B cell (primary cell): Measurements from ENCODE around the gene MYCBPAP. TPM values are rescaled to one million over a fixed set of nuclear protein-coding genes. Genes with fewer than 3 reads are reported as not detected.

ENCODE experiments used
- ATAC-seq: fragments of 200-7000 bp; cut with Tn5 transposase; one replicate; pipeline ENCODE4 v1.10.0; 2021; ENCODE audit warnings: low read depth, mild to moderate bottlenecking, moderate number of reproducible peaks, moderate library complexity
- CTCF ChIA-PET: fragments of 350-600 bp; sonication (Branson Sonifier 250); formaldehyde crosslinking; loops from one replicate; lab custom pipeline; 2021; ENCODE audit warnings: antibody characterized with exemption, inconsistent platforms; lab: Charles Lee
- POLR2A ChIA-PET: fragments of 350-600 bp; sonication (Branson Sonifier 250); formaldehyde crosslinking; loops from one replicate; lab custom pipeline; 2021; ENCODE audit warnings: antibody characterized with exemption; lab: Charles Lee
- DNase-seq: peaks from one replicate; pipeline ENCODE4 v3.0.0; 2013
- H2AFZ ChIP-seq: 2 replicates; pipeline ENCODE4 v1.6.1; 2012; ENCODE audit warnings: mild to moderate bottlenecking, low read depth, low read length; ENCODE audit not compliant: insufficient read depth, poor library complexity, severe bottlenecking
- H3K27ac ChIP-seq, 2 donors: 1 replicate in 1 of 2; 2 replicates in 1 of 2; pipeline ENCODE4 v1.5.1; 2012 to 2013; ENCODE audit warnings: low read length in 2 of 2, mild to moderate bottlenecking in 2 of 2, moderate library complexity in 1 of 2
- H3K27me3 ChIP-seq, 4 experiments: fragments of 200-600 bp in 1 of 4; sonication (generic) in 1 of 4; replicated peaks in 1 of 4; 1 replicate in 2 of 4; 2 replicates in 2 of 4; pipeline versions ENCODE4 v1.6.1 to v1.7.0; 2013 to 2016; ENCODE audit warnings: low read length in 3 of 4, mild to moderate bottlenecking in 2 of 4, mixed read lengths in 1 of 4, moderate library complexity in 1 of 4; ENCODE audit not compliant: insufficient read depth in 4 of 4, control insufficient read depth in 3 of 4; ENCODE audit errors: control extremely low read depth in 1 of 4
- H3K36me3 ChIP-seq, 2 experiments: replicated peaks in 1 of 2; 1 replicate in 1 of 2; 2 replicates in 1 of 2; pipeline versions ENCODE4 v1.6.1 to v1.7.1; 2013; ENCODE audit warnings: low read length in 1 of 2; ENCODE audit not compliant: insufficient read depth in 2 of 2, control insufficient read depth in 1 of 2; ENCODE audit errors: control extremely low read depth in 1 of 2, extremely low read depth in 1 of 2
- H3K4me1 ChIP-seq, 2 donors: fragments of 200-600 bp in 1 of 2; sonication (generic) in 1 of 2; 1 replicate in 1 of 2; 2 replicates in 1 of 2; pipeline versions ENCODE4 v1.5.1 to v1.6.1; 2013 to 2017; ENCODE audit warnings: low read length in 2 of 2; ENCODE audit not compliant: control insufficient read depth in 2 of 2, insufficient read depth in 2 of 2
- H3K4me2 ChIP-seq: replicated peaks from 2 replicates; pipeline ENCODE3; 2012; ENCODE audit warnings: mild to moderate bottlenecking, low read depth, low read length; ENCODE audit not compliant: poor library complexity, severe bottlenecking
- H3K4me3 ChIP-seq, 5 experiments: fragments of 200-600 bp in 1 of 5; sonication (generic) in 1 of 5; 1 replicate in 3 of 5; 2 replicates in 2 of 5; pipeline versions ENCODE4 v1.5.1 to v1.7.0; 2011 to 2016; ENCODE audit warnings: low read length in 4 of 5, mild to moderate bottlenecking in 4 of 5, low read depth in 2 of 5, control low read depth in 1 of 5, moderate library complexity in 1 of 5; ENCODE audit not compliant: insufficient read depth in 1 of 5; ENCODE audit errors: control extremely low read depth in 1 of 5, extremely low read depth in 1 of 5
- H3K79me2 ChIP-seq: fragments of 200-600 bp; sonication (generic); one replicate; pipeline ENCODE4 v1.6.0; 2016; ENCODE audit warnings: low read length; ENCODE audit not compliant: control insufficient read depth, insufficient read depth
- H3K9ac ChIP-seq: fragments of 200-600 bp; sonication (generic); 2 replicates; pipeline ENCODE4 v1.6.1; 2017; ENCODE audit warnings: mild to moderate bottlenecking, low read length, moderate library complexity
- H3K9me3 ChIP-seq, 3 donors: one replicate each; pipeline versions ENCODE4 v1.6.1 to v1.7.1; 2013; ENCODE audit warnings: low read length in 2 of 3; ENCODE audit not compliant: control insufficient read depth in 2 of 3, insufficient read depth in 1 of 3; ENCODE audit errors: control extremely low read depth in 1 of 3
- H4K20me1 ChIP-seq: 2 replicates; pipeline ENCODE4 v1.6.0; 2012; ENCODE audit warnings: mild to moderate bottlenecking, low read length; ENCODE audit not compliant: insufficient read depth, control insufficient read depth, poor library complexity, severe bottlenecking
- H3K27ac Mint-ChIP-seq: one replicate; pipeline ENCODE4 v1.8.0; 2021; ENCODE audit warnings: mixed read lengths
- H3K27me3 Mint-ChIP-seq: one replicate; pipeline ENCODE4 v1.8.0; 2021; ENCODE audit warnings: mixed read lengths
- H3K4me1 Mint-ChIP-seq: one replicate; pipeline ENCODE4 v1.8.0; 2021; ENCODE audit warnings: mixed read lengths
- H3K4me3 Mint-ChIP-seq: one replicate; pipeline ENCODE4 v1.8.0; 2021; ENCODE audit warnings: mixed read lengths
- H3K9me3 Mint-ChIP-seq: one replicate; pipeline ENCODE4 v1.8.0; 2022; ENCODE audit warnings: mixed read lengths; ENCODE audit not compliant: insufficient read depth
- CTCF ChIP-seq: fragments of 200-600 bp; IDR thresholded peaks from one replicate; pipeline ENCODE4 v1.8.0; 2022; ENCODE audit warnings: antibody characterized with exemption, mild to moderate bottlenecking
- EZH2 ChIP-seq: IDR thresholded peaks from 2 replicates; pipeline ENCODE4 v1.6.1; 2012; ENCODE audit warnings: borderline replicate concordance, low read depth, mild to moderate bottlenecking, moderate library complexity, low read length; ENCODE audit not compliant: insufficient read depth, poor library complexity, severe bottlenecking
- WGBS: methylation state at CpG from one replicate; pipeline ENCODE4 v1.1.5; 2013; ENCODE audit warnings: missing lambda C conversion rate; ENCODE audit not compliant: insufficient coverage; 5-methylcytosine and 5-hydroxymethylcytosine counted together
- intact Hi-C: fragments of 100-400 bp; cut with micrococcal nuclease; formaldehyde crosslinking; loops from one replicate; pipeline ENCODE4 v1.10.0; 2022
- polyA plus RNA-seq: library from polyadenylated mRNA; depleted of rRNA; stranded (reverse); fragments of >200 nt; gene quantifications from 2 replicates; pipeline ENCODE4 v1.2.3, GENCODE V29; 2012
- total RNA-seq, 2 donors: library from RNA; stranded (reverse); fragments of 120-200 nt in 1 of 2; gene quantifications; 1 replicate in 1 of 2; 2 replicates in 1 of 2; pipeline versions ENCODE4 v1.2.3 to v1.2.4, GENCODE V29; 2013 to 2022

MYCBPAP gene
- total and polyA plus RNA-seq, 2 donors (not counting 1 experiment from before 2014, with no cell fraction given), result 1.9 to 5.1 TPM

GRCh38 chr17:50570032-50570431 lies 61.8 kb downstream of the MYCBPAP start:
- H3K4me1 ChIP-seq, result peaks cover 0 to 3% of the 10 kb centered on the region in 2 donors
- 92% methylated on average over 8 of the region's 8 CpGs for WGBS
- Mint-ChIP-seq H3K4me3 (no peak overlapping the region), H3K9me3 (no peaks in the 10 kb centered on the region), H3K27me3 (peaks cover 52% of the 10 kb centered on the region), H3K27ac (no peak overlapping the region), H3K4me1 (peaks cover 7% of the 10 kb centered on the region)
- ChIA-PET CTCF (no interaction called here), POLR2A (no interaction called here)
- intact Hi-C loops, result no loop called here
- no peaks in the 10 kb centered on the region for H3K79me2 ChIP-seq
- H4K20me1 ChIP-seq, result no peaks in the 10 kb centered on the region
- H3K4me3 ChIP-seq, result no peak overlapping the region
- H3K36me3 ChIP-seq, result no peaks in the 10 kb centered on the region
- no peak overlapping the region for H3K4me2 ChIP-seq
- no peak for TF ChIP-seq EZH2
- TF ChIP-seq CTCF, result no peak
- no peaks in the 10 kb centered on the region for H3K9me3 ChIP-seq
- no peak for DNase-seq
- no peak overlapping the region for H3K27ac ChIP-seq
- no peak overlapping the region for H2AFZ ChIP-seq
- ATAC-seq, result no peak
- peaks cover 0 to 33% (median 8%) of the 10 kb centered on the region in 4 experiments for H3K27me3 ChIP-seq
- no peak overlapping the region for H3K9ac ChIP-seq

GRCh38 chr17:50570528-50570927 lies 62.3 kb downstream of the MYCBPAP start:
- peaks cover 3% of the 10 kb centered on the region for H3K4me1 Mint-ChIP-seq

More at GRCh38 chr17:50570528-50570927, 62.3 kb downstream of the MYCBPAP start:
- TF ChIP-seq CTCF (no peak), EZH2 (no peak)
- H3K79me2 ChIP-seq, result no peaks in the 10 kb centered on the region
- H3K4me2 ChIP-seq, result no peak overlapping the region
- 74% methylated on average over 7 of the region's 7 CpGs for WGBS
- CTCF ChIA-PET, result no interaction called here
- no peak overlapping the region for H3K27ac ChIP-seq
- H2AFZ ChIP-seq, result no peak overlapping the region
- intact Hi-C loops, result no loop called here
- no peak for ATAC-seq
- Mint-ChIP-seq H3K27me3 (peaks cover 53% of the 10 kb centered on the region), H3K4me3 (no peak overlapping the region), H3K27ac (no peak overlapping the region), H3K9me3 (no peaks in the 10 kb centered on the region)
- H4K20me1 ChIP-seq, result no peaks in the 10 kb centered on the region
- H3K4me1 ChIP-seq, result no peaks in the 10 kb centered on the region
- DNase-seq, result no peak
- H3K27me3 ChIP-seq, result peaks cover 0 to 28% (median 6%) of the 10 kb centered on the region in 4 experiments
- POLR2A ChIA-PET, result no interaction called here
- H3K9me3 ChIP-seq, result no peaks in the 10 kb centered on the region
- H3K36me3 ChIP-seq, result no peaks in the 10 kb centered on the region
- no peak overlapping the region for H3K4me3 ChIP-seq
- H3K9ac ChIP-seq, result no peak overlapping the region
